Thyroid gland (tissue), 4 donors: ENCODE data around the gene VPS18.

ENCODE experiments used
- CTCF ChIP-seq, 6 experiments: fragments of 200-600 bp in 3 of 6; fragments of 450-650 bp in 3 of 6; sonication (generic) in 3 of 6; IDR thresholded peaks; one replicate each; pipeline ENCODE4 v1.5.1; 2016 to 2019; ENCODE audit warnings: antibody characterized with exemption in 6 of 6, mild to moderate bottlenecking in 2 of 6, inconsistent platforms in 1 of 6, moderate library complexity in 1 of 6
- POLR2A ChIP-seq, 2 donors: fragments of 450-650 bp; IDR thresholded peaks; one replicate each; pipeline ENCODE4 v1.6.1; 2017; ENCODE audit warnings: antibody characterized with exemption in 2 of 2, mild to moderate bottlenecking in 2 of 2, moderate library complexity in 1 of 2

- no peak for TF ChIP-seq CTCF (IDR thresholded peaks at IDR 0.05)
- no peak for TF ChIP-seq POLR2A (IDR thresholded peaks at IDR 0.05)
These were observed 39.3 kb downstream of the VPS18 start for GRCh38 chr15:40933517-40933902.
